ENCODE data around the gene CHCHD6.

The CHCHD6 gene

DNA sequence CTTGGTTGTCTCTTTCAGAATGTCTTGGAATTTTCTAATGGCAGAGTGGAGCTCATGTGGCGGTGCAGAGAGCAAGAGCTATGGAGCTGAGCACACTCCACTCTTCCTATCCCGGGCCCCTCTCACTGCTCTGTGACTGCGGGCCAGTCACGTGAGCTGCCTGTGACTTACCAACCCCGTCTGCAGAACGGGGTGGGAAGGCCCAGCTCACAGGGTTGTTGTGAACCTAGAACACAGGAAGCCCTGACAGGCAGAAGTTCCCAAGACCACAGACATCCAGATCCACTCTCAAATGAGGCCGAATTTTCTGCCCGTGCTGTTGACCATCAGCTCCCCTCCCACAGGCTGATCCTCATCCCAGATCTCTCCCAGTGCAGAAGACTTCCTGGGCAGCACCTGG lies 243.4 kb downstream of the CHCHD6 start:
- no peak for TF ChIP-seq FOXP2 (optimal IDR thresholded peaks at IDR 0.05; ENCODE audit: borderline replicate concordance, extremely low read depth, extremely low read length, insufficient read depth)
- no peak for TF ChIP-seq POLR2AphosphoS5 (IDR thresholded peaks at IDR 0.05; ENCODE audit: low read depth, low read length)
- TF ChIP-seq TAF1 (IDR thresholded peaks at IDR 0.05; ENCODE audit: borderline replicate concordance, insufficient read depth, low read length) = no peak
- TF ChIP-seq REST (IDR thresholded peaks at IDR 0.05; ENCODE audit: insufficient read depth in 1 of 2, low read depth in 2 of 2, low read length in 2 of 2) = no peak
- TF ChIP-seq SIN3A (IDR thresholded peaks at IDR 0.05; ENCODE audit: borderline replicate concordance, insufficient read depth, low read length) = no peak

GRCh38 chr3:126948980-126949535 lies 245.0 kb downstream of the CHCHD6 start:
- TF ChIP-seq POLR2AphosphoS5 (IDR thresholded peaks at IDR 0.05; ENCODE audit: low read depth, low read length) = no peak
- TF ChIP-seq FOXP2 (optimal IDR thresholded peaks at IDR 0.05; ENCODE audit: borderline replicate concordance, extremely low read depth, extremely low read length, insufficient read depth) = no peak
- TF ChIP-seq SIN3A (IDR thresholded peaks at IDR 0.05; ENCODE audit: borderline replicate concordance, insufficient read depth, low read length) = no peak
- no peak for TF ChIP-seq TAF1 (IDR thresholded peaks at IDR 0.05; ENCODE audit: borderline replicate concordance, insufficient read depth, low read length)
- no peak for TF ChIP-seq REST (IDR thresholded peaks at IDR 0.05; ENCODE audit: insufficient read depth in 1 of 2, low read depth in 2 of 2, low read length in 2 of 2)

GRCh38 chr3:126951561-126951960 lies 247.5 kb downstream of the CHCHD6 start:
- no peak for TF ChIP-seq POLR2AphosphoS5 (IDR thresholded peaks at IDR 0.05; ENCODE audit: low read depth, low read length)

DNA sequence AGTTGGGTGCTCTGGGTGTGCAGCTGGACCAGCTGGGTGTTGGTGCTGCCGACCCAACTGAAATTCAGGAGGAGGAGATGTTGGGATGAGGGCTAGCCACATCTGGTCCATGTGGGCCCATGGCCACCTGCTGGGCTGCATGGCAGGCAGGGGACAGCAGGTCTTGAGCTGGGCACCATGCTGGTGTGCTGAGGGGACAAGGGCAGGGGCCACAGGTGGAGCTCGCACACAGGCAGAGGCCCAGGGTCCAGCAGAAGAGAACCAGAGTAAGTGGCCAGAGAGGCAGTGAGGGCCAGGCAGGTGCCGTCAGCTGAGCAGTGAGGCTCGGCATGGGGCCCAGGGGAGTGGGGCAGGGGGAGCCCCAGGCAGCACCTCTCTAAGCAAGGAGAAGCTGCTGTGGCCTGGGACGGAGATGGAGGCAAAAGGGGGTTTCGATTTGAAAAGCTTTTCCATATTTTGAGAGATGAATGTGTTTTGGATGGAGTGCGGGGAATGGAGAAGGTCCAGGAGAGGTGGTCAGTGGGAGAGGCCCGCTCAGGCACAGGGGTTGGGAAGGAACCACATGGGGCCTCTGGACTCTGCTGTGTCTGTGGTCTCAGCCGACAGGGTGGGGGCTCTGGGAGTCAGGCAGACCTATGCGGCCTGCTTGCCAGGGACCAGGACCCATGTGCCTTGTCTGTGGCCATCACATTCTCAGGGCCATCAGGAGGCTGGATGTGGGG lies 248.4 kb downstream of the CHCHD6 start:
- TF ChIP-seq FOXP2 (optimal IDR thresholded peaks at IDR 0.05; ENCODE audit: borderline replicate concordance, extremely low read depth, extremely low read length, insufficient read depth) (no peak), TAF1 (IDR thresholded peaks at IDR 0.05; ENCODE audit: borderline replicate concordance, insufficient read depth, low read length) (no peak), SIN3A (IDR thresholded peaks at IDR 0.05; ENCODE audit: borderline replicate concordance, insufficient read depth, low read length) (no peak), POLR2AphosphoS5 (IDR thresholded peaks at IDR 0.05; ENCODE audit: low read depth, low read length) (no peak), REST (IDR thresholded peaks at IDR 0.05; ENCODE audit: insufficient read depth in 1 of 2, low read depth in 2 of 2, low read length in 2 of 2) (no peak)

DNA sequence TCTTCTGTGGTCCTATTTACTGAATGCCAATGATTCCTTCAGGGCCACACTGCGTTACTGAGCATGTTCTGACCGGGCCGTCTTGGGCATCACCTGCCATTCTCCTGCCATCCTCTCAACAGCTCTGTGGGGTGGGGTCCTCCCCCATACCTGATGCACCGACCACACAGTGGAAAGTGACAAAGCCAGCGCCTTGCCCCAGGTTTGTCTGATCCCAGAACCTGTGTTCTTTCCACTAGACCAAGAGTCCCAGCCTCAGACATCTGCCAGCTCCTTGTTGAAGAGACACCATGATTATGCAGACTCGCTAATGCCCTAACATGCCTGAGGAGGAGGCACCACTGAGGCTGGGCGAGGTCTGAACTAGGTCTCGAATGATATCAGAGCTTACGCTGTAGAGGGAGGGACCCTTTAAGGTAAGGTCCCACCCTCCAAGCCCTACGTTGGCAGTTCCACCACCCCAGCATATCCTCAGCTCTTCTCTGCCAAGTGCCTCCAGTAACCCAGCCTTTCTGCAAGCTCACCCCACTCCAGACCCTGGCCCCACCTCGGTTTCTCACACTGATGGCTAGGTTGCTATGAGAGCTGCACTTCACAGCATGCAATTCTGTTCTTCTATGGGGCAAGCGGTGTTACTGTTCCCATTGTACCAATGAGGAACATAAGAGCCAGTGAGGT lies 249.1 kb downstream of the CHCHD6 start:
- no peak for TF ChIP-seq REST (IDR thresholded peaks at IDR 0.05; ENCODE audit: insufficient read depth in 1 of 2, low read depth in 2 of 2, low read length in 2 of 2)
- TF ChIP-seq SIN3A (IDR thresholded peaks at IDR 0.05; ENCODE audit: borderline replicate concordance, insufficient read depth, low read length) = no peak
- no peak for TF ChIP-seq TAF1 (IDR thresholded peaks at IDR 0.05; ENCODE audit: borderline replicate concordance, insufficient read depth, low read length)
- no peak for TF ChIP-seq POLR2AphosphoS5 (IDR thresholded peaks at IDR 0.05; ENCODE audit: low read depth, low read length)
- TF ChIP-seq FOXP2 (optimal IDR thresholded peaks at IDR 0.05; ENCODE audit: borderline replicate concordance, extremely low read depth, extremely low read length, insufficient read depth) = no peak
